H1 (cell line): ENCODE results near the gene AMBP.

Experiments used
- CBX5 ChIP-seq: fragments of 300-800, 300-1000 bp; sonication (generic); IDR thresholded peaks from 2 replicates; pipeline ENCODE4 v1.7.1; 2016; ENCODE audit warnings: antibody characterized with exemption, low read length, low read depth
- CEBPB ChIP-seq: IDR thresholded peaks from 2 replicates; pipeline ENCODE4 v1.6.1; 2012; ENCODE audit warnings: low read depth, low read length
- CHD2 ChIP-seq: IDR thresholded peaks from 2 replicates; pipeline ENCODE4 v1.6.1; 2012; ENCODE audit warnings: low read length, improper control_type of control experiment
- CTCF ChIP-seq, 3 experiments: IDR thresholded peaks; 1 replicate in 2 of 3; 2 replicates in 1 of 3; pipeline versions ENCODE4 v1.5.1 to v1.6.1; 2011; ENCODE audit warnings: low read length in 3 of 3, mild to moderate bottlenecking in 3 of 3, inconsistent platforms in 2 of 3, low read depth in 1 of 3, moderate library complexity in 1 of 3; ENCODE audit not compliant: insufficient read depth in 1 of 3; ENCODE audit errors: control extremely low read depth in 1 of 3
- EP300 ChIP-seq, 2 experiments: IDR thresholded peaks; 1 replicate in 1 of 2; 2 replicates in 1 of 2; pipeline ENCODE4 v1.6.1; 2011 to 2012; ENCODE audit warnings: low read depth in 2 of 2, low read length in 2 of 2, mild to moderate bottlenecking in 2 of 2, borderline replicate concordance in 1 of 2, inconsistent platforms in 1 of 2, moderate library complexity in 1 of 2
- GTF2F1 ChIP-seq: IDR thresholded peaks from 2 replicates; pipeline ENCODE4 v1.6.1; 2012; ENCODE audit warnings: low read depth, low read length, improper control_type of control experiment, borderline replicate concordance
- HDAC2 ChIP-seq, 2 experiments: fragments of 300-600 bp in 1 of 2; sonication (generic) in 1 of 2; IDR thresholded peaks; 2 replicates each; pipeline ENCODE4 v1.6.1; 2011 to 2012; ENCODE audit warnings: low read depth in 2 of 2, low read length in 2 of 2, mild to moderate bottlenecking in 2 of 2, moderate library complexity in 2 of 2, borderline replicate concordance in 1 of 2, inconsistent platforms in 1 of 2
- PHF8 ChIP-seq: fragments of 200-600 bp; sonication (generic); conservative IDR thresholded peaks from 2 replicates; pipeline ENCODE4 v1.7.1; 2012; ENCODE audit warnings: low read depth, mild to moderate bottlenecking, inconsistent platforms, low read length, moderate library complexity
- POLR2A ChIP-seq, 2 experiments: IDR thresholded peaks; 1 replicate in 1 of 2; 2 replicates in 1 of 2; pipeline ENCODE4 v1.6.1; 2011; ENCODE audit warnings: low read depth in 2 of 2, low read length in 2 of 2, mild to moderate bottlenecking in 2 of 2; ENCODE audit errors: control extremely low read depth in 1 of 2
- POLR2AphosphoS5 ChIP-seq: IDR thresholded peaks from 2 replicates; pipeline ENCODE4 v1.6.1; 2011; ENCODE audit warnings: low read depth, low read length
- SIN3A ChIP-seq, 2 experiments: IDR thresholded peaks in 1 of 2; conservative IDR thresholded peaks in 1 of 2; 2 replicates each; pipeline ENCODE4 v1.6.1; 2011 to 2012; ENCODE audit warnings: low read length in 2 of 2, improper control_type of control experiment in 1 of 2, low read depth in 1 of 2, mild to moderate bottlenecking in 1 of 2
- USF2 ChIP-seq: IDR thresholded peaks from 2 replicates; pipeline ENCODE4 v1.6.1; 2011; ENCODE audit warnings: low read length, improper control_type of control experiment
- ZNF274 ChIP-seq: IDR thresholded peaks from 2 replicates; pipeline ENCODE4 v1.7.0; 2012; ENCODE audit warnings: low read length, borderline replicate concordance; ENCODE audit errors: extremely low read depth

- no peak for TF ChIP-seq USF2
- TF ChIP-seq POLR2AphosphoS5: no peak
- TF ChIP-seq EP300 (IDR thresholded peaks at IDR 0.05; ENCODE audit: borderline replicate concordance in 1 of 2, low read depth in 2 of 2, low read length in 2 of 2): no peak
- no peak for TF ChIP-seq ZNF274
- no peak for TF ChIP-seq GTF2F1
- no peak for TF ChIP-seq CEBPB
- no peak for TF ChIP-seq PHF8
- no peak for TF ChIP-seq CBX5
- no peak for TF ChIP-seq CTCF (IDR thresholded peaks at IDR 0.05; ENCODE audit: control extremely low read depth in 1 of 3, insufficient read depth in 1 of 3, low read depth in 1 of 3, low read length in 3 of 3)
- no peak for TF ChIP-seq CHD2
- no peak for TF ChIP-seq POLR2A (IDR thresholded peaks at IDR 0.05; ENCODE audit: control extremely low read depth in 1 of 2, low read depth in 2 of 2, low read length in 2 of 2)
- no peak for TF ChIP-seq SIN3A (conservative IDR thresholded peaks at IDR 0.05 in 1 of 2, IDR thresholded peaks at IDR 0.05 in 1 of 2; ENCODE audit: low read depth in 1 of 2, low read length in 2 of 2)
- no peak for TF ChIP-seq HDAC2 (IDR thresholded peaks at IDR 0.05; ENCODE audit: borderline replicate concordance in 1 of 2, low read depth in 2 of 2, low read length in 2 of 2)
Measured at GRCh38 chr9:114096866-114097612, 18.9 kb upstream of the AMBP start.
